GM19043 (cell line): ENCODE measurements around the gene MYCT1.
"Not testable (repeated sequence)": the region's sequence is repeated elsewhere in the genome, so short reads cannot be mapped to it uniquely, and the experiment has no call there.

Experiments used
- ATAC-seq: cut with Tn5 transposase; IDR thresholded peaks from one replicate; pipeline ENCODE4 v1.9.1; 2021; ENCODE audit warnings: low read depth; ENCODE audit not compliant: unreplicated experiment

The MYCT1 gene

GRCh38 chr6:152697634-152698033 lies at the start of gene MYCT1:
TSS of gene MYCT1 (plus strand) at chr6:152697897. CDS start at chr6:152697903, 6 bp downstream.
- no peak for ATAC-seq

GRCh38 chr6:152648105-152648504 lies 49.6 kb upstream of the MYCT1 start:
- ATAC-seq, result no peak

GRCh38 chr6:152651986-152652385 lies 45.7 kb upstream of the MYCT1 start:
- no peak for ATAC-seq

- no peak for ATAC-seq
Observed at GRCh38 chr6:152661776-152662175, 35.9 kb upstream of the MYCT1 start.

GRCh38 chr6:152669895-152670294 lies 27.8 kb upstream of the MYCT1 start:
- ATAC-seq, result no peak

GRCh38 chr6:152671171-152671570 lies 26.5 kb upstream of the MYCT1 start:
- ATAC-seq, result no peak

- no peak for ATAC-seq
Observed at GRCh38 chr6:152673236-152673635, 24.5 kb upstream of the MYCT1 start.

- ATAC-seq, result no peak
Observed at GRCh38 chr6:152680151-152680550, 17.5 kb upstream of the MYCT1 start.

GRCh38 chr6:152680879-152681517 lies 16.7 kb upstream of the MYCT1 start:
- ATAC-seq, result no peak

- ATAC-seq, result no peak
Observed at GRCh38 chr6:152682141-152682540, 15.6 kb upstream of the MYCT1 start.

- not testable (repeated sequence) for ATAC-seq
Observed at GRCh38 chr6:152682935-152683334, 14.8 kb upstream of the MYCT1 start.

- no peak for ATAC-seq
Observed at GRCh38 chr6:152685819-152686218, 11.9 kb upstream of the MYCT1 start.

- ATAC-seq, result no peak
Observed at GRCh38 chr6:152695372-152696045, 2.2 kb upstream of the MYCT1 start.

- ATAC-seq, result no peak
Observed at GRCh38 chr6:152696522-152696921, 1.2 kb upstream of the MYCT1 start.

GRCh38 chr6:152698692-152699091 lies 995 bp downstream of the MYCT1 start:
- no peak for ATAC-seq

GRCh38 chr6:152700427-152700826 lies 2.7 kb downstream of the MYCT1 start:
- no peak for ATAC-seq

- ATAC-seq, result no peak
Observed at GRCh38 chr6:152701081-152701862, 3.6 kb downstream of the MYCT1 start.

GRCh38 chr6:152701863-152702401 lies 4.2 kb downstream of the MYCT1 start:
- no peak for ATAC-seq

- ATAC-seq, result not testable (repeated sequence)
Observed at GRCh38 chr6:152703750-152704149, 6.1 kb downstream of the MYCT1 start.

GRCh38 chr6:152705327-152705726 lies 7.6 kb downstream of the MYCT1 start:
- ATAC-seq, result no peak

GRCh38 chr6:152716322-152716721 lies 18.6 kb downstream of the MYCT1 start:
- no peak for ATAC-seq
